K562 (cell line): ENCODE results near the gene KCNH2. TPM values are rescaled to one million over a fixed set of nuclear protein-coding genes. Genes with fewer than 3 reads are reported as not detected.
A peak's percentile ranks its signal among the peaks of the same experiment; 100 is the strongest.

Experiments used
- polyA plus RNA-seq, 8 experiments: library from polyadenylated mRNA; depleted of rRNA in 4 of 8; stranded (reverse) in 5 of 8; unstranded in 3 of 8; fragments of >200 nt; fragmentation: Nextera tagmentation in 2 of 8; fragmentation: Illumina TruSeq in 1 of 8; extraction: Ambion mirVana in 2 of 8; extraction: Trizol in 1 of 8; gene quantifications; 2 replicates each; pipeline versions ENCODE4 v1.2.1 to v1.2.3, GENCODE V29; 2011 to 2014; ENCODE audit warnings: inconsistent platforms in 1 of 8, missing spikeins in 1 of 8
- total RNA-seq, 7 experiments: library from RNA; depleted of rRNA in 6 of 7; stranded (reverse); fragments of >200 nt in 6 of 7; fragmentation: Illumina TruSeq in 2 of 7; extraction: Trizol in 2 of 7; gene quantifications; 2 replicates each; pipeline versions ENCODE4 v1.2.1 to v1.2.3, GENCODE V29; 2011 to 2021; ENCODE audit warnings: low replicate concordance in 1 of 7
- TF ChIP-seq, protein P1 (sequence below), 2 experiments: fragments of 450-650 bp; formaldehyde crosslinking in 1 of 2; IDR thresholded peaks; 2 replicates each; pipeline versions ENCODE4 v1.4.0 to v1.6.1; 2014 to 2020; ENCODE audit warnings: mild to moderate bottlenecking in 2 of 2, borderline replicate concordance in 1 of 2, low read depth in 1 of 2

KCNH2 gene
- total and polyA plus RNA-seq, 9 of the 15 experiments (the other 6 are each of a cell fraction or from before 2014, with no cell fraction given), result 18.1 to 368 (median 218) TPM

DNA sequence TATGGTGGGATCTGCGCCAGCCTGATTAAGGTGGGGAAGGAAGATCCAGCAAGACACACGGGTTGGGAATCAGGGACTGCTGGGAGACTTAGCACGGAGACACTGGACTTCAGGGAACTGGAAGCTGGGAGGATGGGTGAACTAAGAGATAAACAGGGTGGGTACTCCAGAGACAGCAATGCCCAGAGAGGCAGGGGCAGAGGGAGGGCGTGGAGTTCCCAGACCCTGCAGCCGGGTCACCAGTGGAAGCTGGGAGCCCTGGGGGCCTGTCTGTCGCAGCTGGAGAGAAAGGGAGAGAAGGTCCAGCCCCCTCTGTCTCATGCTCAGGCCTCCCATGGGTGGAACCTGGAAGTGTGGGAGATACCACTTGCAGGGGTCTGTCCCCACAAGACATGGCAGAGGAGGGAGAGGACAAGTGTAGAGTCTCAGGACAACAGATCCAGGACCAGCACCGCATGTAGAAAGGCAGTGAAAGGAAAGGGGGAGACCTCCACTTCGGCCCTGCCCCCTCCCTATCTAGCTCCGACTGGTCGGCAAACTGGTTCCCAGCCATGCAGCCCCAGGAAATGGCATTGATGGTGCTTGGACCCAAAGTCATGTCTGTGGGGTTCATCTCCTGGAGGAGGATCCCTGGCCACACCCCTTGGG lies 81.4 kb downstream of the KCNH2 start (continued):
- TF ChIP-seq, protein P1, sequence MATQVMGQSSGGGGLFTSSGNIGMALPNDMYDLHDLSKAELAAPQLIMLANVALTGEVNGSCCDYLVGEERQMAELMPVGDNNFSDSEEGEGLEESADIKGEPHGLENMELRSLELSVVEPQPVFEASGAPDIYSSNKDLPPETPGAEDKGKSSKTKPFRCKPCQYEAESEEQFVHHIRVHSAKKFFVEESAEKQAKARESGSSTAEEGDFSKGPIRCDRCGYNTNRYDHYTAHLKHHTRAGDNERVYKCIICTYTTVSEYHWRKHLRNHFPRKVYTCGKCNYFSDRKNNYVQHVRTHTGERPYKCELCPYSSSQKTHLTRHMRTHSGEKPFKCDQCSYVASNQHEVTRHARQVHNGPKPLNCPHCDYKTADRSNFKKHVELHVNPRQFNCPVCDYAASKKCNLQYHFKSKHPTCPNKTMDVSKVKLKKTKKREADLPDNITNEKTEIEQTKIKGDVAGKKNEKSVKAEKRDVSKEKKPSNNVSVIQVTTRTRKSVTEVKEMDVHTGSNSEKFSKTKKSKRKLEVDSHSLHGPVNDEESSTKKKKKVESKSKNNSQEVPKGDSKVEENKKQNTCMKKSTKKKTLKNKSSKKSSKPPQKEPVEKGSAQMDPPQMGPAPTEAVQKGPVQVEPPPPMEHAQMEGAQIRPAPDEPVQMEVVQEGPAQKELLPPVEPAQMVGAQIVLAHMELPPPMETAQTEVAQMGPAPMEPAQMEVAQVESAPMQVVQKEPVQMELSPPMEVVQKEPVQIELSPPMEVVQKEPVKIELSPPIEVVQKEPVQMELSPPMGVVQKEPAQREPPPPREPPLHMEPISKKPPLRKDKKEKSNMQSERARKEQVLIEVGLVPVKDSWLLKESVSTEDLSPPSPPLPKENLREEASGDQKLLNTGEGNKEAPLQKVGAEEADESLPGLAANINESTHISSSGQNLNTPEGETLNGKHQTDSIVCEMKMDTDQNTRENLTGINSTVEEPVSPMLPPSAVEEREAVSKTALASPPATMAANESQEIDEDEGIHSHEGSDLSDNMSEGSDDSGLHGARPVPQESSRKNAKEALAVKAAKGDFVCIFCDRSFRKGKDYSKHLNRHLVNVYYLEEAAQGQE (IDR thresholded peaks at IDR 0.05; ENCODE audit: borderline replicate concordance), result 0 out of 2 replicates have a peak, but pooled peaks have one; percentile 4
- TF ChIP-seq, protein P1 (CRISPR knock-in tag; IDR thresholded peaks at IDR 0.05; ENCODE audit: low read depth), result no peak
